Measurements from ENCODE around the gene FOXA2. TPM values are rescaled to one million over a fixed set of nuclear protein-coding genes. Genes with fewer than 3 reads are reported as not detected.

The FOXA2 gene
- total RNA-seq, 2 donors from 2014 or later = 86.7 to 123 TPM

DNA sequence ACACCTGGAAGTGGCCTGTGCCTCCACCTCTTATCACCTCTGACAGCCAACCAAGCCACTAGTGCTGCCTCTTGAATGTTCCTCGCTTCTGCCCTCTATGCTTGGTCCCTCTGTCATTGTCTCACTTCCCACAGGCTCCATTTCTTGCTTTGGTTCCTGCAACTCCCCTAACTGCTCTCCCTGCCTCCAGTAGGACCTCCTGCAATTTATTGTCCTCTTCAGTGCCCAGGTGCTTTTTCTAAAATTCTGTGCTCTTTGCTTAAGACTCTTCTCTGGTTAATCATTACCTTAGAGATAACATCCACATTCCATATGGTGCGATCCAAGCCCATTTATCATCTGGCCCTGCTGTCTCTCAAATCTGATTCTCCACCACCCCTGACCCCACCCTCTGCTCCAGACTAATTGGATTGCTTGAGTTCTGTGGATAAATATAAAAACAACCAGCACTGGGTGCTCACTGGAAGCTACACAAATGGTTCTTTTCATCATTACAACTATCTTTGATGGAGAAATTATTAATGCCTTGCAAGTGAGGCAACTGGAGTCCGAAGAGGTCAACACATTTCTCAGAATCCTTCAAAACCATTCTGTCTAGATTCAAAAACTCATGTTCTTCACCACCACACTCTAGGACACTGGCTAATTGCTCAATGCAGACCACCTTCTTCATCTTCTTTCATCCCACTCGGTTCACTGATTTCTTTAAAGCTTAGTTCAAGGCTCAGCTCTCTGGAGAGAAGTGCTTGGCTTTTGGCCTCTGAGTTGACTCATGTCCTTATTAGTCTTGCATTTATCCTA, 47.2 kb downstream of the FOXA2 start:
- Histone ChIP-seq H3K9me3 (ENCODE audit: control insufficient read depth, low read length) (no peaks in the 10 kb centered on the region), H3K4me3 (ENCODE audit: low read length) (peak overlapping the region; percentile 33), H3K27me3 (ENCODE audit: control insufficient read depth, insufficient read depth, low read length, poor library complexity, severe bottlenecking) (no peaks in the 10 kb centered on the region), H3K9ac (ENCODE audit: extremely low read depth, low read length, poor library complexity, severe bottlenecking) (no peak overlapping the region), H3K4me1 (ENCODE audit: control insufficient read depth, insufficient read depth, low read length) (peaks cover 13% of the 10 kb centered on the region), H3K27ac (ENCODE audit: low read depth, low read length) (no peak overlapping the region), H3K36me3 (ENCODE audit: control insufficient read depth, insufficient read depth, low read length) (no peaks in the 10 kb centered on the region)
- H3K36me3 Mint-ChIP-seq (ENCODE audit: low read depth) = no peaks in the 10 kb centered on the region
- WGBS, 2 experiments (ENCODE audit: insufficient coverage in 1 of 2, insufficient read length in 1 of 2) = 88 to 97% methylated on average over 3 to 4 of the region's 4 CpGs
- peak overlapping the region; percentile 33 for H3K27ac Mint-ChIP-seq
- peaks cover 2% of the 10 kb centered on the region for H3K27me3 Mint-ChIP-seq (ENCODE audit: insufficient read depth)
- DNase-seq = no peak
- H3K9me3 Mint-ChIP-seq = no peaks in the 10 kb centered on the region
- TF ChIP-seq, protein P1, sequence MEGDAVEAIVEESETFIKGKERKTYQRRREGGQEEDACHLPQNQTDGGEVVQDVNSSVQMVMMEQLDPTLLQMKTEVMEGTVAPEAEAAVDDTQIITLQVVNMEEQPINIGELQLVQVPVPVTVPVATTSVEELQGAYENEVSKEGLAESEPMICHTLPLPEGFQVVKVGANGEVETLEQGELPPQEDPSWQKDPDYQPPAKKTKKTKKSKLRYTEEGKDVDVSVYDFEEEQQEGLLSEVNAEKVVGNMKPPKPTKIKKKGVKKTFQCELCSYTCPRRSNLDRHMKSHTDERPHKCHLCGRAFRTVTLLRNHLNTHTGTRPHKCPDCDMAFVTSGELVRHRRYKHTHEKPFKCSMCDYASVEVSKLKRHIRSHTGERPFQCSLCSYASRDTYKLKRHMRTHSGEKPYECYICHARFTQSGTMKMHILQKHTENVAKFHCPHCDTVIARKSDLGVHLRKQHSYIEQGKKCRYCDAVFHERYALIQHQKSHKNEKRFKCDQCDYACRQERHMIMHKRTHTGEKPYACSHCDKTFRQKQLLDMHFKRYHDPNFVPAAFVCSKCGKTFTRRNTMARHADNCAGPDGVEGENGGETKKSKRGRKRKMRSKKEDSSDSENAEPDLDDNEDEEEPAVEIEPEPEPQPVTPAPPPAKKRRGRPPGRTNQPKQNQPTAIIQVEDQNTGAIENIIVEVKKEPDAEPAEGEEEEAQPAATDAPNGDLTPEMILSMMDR (conservative IDR thresholded peaks at IDR 0.05) = no peak
- peaks cover 46% of the 10 kb centered on the region for H3K4me1 Mint-ChIP-seq
- no peak overlapping the region for H3K4me3 Mint-ChIP-seq

DNA sequence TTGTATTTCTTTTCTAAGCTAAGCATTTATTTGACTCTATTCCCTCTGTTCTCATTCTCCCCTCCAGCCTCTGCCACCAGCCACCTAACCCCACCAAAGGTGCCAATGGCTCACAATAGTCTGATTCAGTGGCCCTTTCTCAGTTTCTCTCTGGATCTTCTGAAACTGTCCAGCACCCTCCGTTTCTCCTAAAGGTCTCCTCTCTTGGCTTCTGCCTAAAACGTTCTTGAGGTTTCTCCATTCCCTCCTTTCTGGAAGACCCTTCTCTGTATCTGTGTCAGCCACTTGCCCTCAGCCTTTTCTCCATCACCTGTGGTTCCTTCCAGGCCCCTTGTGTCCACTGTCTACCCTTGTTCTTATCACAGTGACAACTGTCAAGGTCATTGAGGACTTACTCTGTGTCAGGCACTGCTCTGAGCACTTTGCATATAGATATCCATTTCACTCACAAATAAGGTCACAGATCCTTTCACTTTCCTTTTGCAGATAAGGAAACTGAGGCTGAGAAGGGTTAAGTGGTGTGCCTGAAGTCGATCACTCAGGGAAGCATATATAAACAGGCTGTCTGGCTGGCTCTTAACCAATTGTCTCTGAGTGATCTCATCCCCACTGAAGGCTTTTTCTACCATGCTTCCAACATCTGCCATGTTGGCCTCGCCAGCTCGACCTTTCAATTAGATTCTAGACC, 48.1 kb downstream of the FOXA2 start:
- Histone ChIP-seq H3K4me1 (ENCODE audit: control insufficient read depth, insufficient read depth, low read length) (peaks cover 13% of the 10 kb centered on the region), H3K27me3 (ENCODE audit: control insufficient read depth, insufficient read depth, low read length, poor library complexity, severe bottlenecking) (no peaks in the 10 kb centered on the region), H3K27ac (ENCODE audit: low read depth, low read length) (no peak overlapping the region), H3K36me3 (ENCODE audit: control insufficient read depth, insufficient read depth, low read length) (no peaks in the 10 kb centered on the region), H3K9ac (ENCODE audit: extremely low read depth, low read length, poor library complexity, severe bottlenecking) (no peak overlapping the region), H3K9me3 (ENCODE audit: control insufficient read depth, low read length) (no peaks in the 10 kb centered on the region), H3K4me3 (ENCODE audit: low read length) (no peak overlapping the region)
- Mint-ChIP-seq H3K27ac (no peak overlapping the region), H3K36me3 (ENCODE audit: low read depth) (no peaks in the 10 kb centered on the region), H3K4me1 (peaks cover 50% of the 10 kb centered on the region), H3K4me3 (no peak overlapping the region), H3K9me3 (no peaks in the 10 kb centered on the region), H3K27me3 (ENCODE audit: insufficient read depth) (peaks cover 2% of the 10 kb centered on the region)
- no peak for DNase-seq
- TF ChIP-seq, protein P1 (conservative IDR thresholded peaks at IDR 0.05) = no peak
- 91 to 93% methylated on average over 5 of the region's 5 CpGs for WGBS, 2 experiments (ENCODE audit: insufficient coverage in 1 of 2, insufficient read length in 1 of 2)

DNA sequence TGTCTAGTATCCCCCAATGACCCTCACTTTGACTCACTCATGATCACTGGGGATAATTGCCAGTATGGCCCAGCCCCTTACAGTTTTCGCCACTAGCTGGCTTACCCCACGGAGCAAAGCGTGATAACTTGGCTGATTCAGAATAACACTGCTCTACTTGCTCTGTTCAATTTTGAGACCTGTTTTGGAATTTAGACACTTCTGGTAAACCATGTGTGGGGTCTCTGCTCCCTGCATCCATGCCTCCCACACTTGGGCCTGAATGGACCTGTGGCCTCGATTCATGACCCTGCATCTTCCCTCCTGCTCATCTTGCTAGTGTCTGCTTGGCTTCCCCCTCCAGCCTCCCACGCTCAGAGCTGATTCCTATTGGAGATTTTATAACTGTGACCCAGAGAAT, 48.9 kb downstream of the FOXA2 start:
- no peak overlapping the region for H3K9ac ChIP-seq (ENCODE audit: extremely low read depth, low read length, poor library complexity, severe bottlenecking)
- peaks cover 13% of the 10 kb centered on the region for H3K4me1 ChIP-seq (ENCODE audit: control insufficient read depth, insufficient read depth, low read length)
- no peak overlapping the region for H3K27ac Mint-ChIP-seq
- no peak overlapping the region for H3K27ac ChIP-seq (ENCODE audit: low read depth, low read length)
- H3K4me3 ChIP-seq (ENCODE audit: low read length) = no peak overlapping the region
- TF ChIP-seq, protein P1 (conservative IDR thresholded peaks at IDR 0.05) = no peak
- H3K36me3 Mint-ChIP-seq (ENCODE audit: low read depth) = no peaks in the 10 kb centered on the region
- no peak overlapping the region for H3K4me3 Mint-ChIP-seq
- H3K36me3 ChIP-seq (ENCODE audit: control insufficient read depth, insufficient read depth, low read length) = no peaks in the 10 kb centered on the region
- peaks cover 6% of the 10 kb centered on the region for H3K27me3 Mint-ChIP-seq (ENCODE audit: insufficient read depth)
- H3K27me3 ChIP-seq (ENCODE audit: control insufficient read depth, insufficient read depth, low read length, poor library complexity, severe bottlenecking) = no peaks in the 10 kb centered on the region
- H3K9me3 Mint-ChIP-seq = no peaks in the 10 kb centered on the region
- WGBS, 2 experiments (ENCODE audit: insufficient coverage in 1 of 2, insufficient read length in 1 of 2) = 94 to 100% methylated on average over 4 to 5 of the region's 5 CpGs
- no peak for DNase-seq
- peaks cover 58% of the 10 kb centered on the region for H3K4me1 Mint-ChIP-seq
- no peaks in the 10 kb centered on the region for H3K9me3 ChIP-seq (ENCODE audit: control insufficient read depth, low read length)
